HG03378 (cell line): ENCODE results near the gene IGFBP7.

Experiments used
- ATAC-seq: cut with Tn5 transposase; IDR thresholded peaks from one replicate; pipeline ENCODE4 v1.9.1; 2021; ENCODE audit warnings: mild to moderate bottlenecking, moderate library complexity; ENCODE audit not compliant: unreplicated experiment

Gene IGFBP7

GRCh38 chr4:57109847-57110639 is at the start of gene IGFBP7:
Gene IGFBP7 (minus strand): TSS chr4:57110385. CDS start chr4:57110351, 34 bp downstream.
- ATAC-seq: peak; percentile 17

- no peak for ATAC-seq
These were observed 49.7 kb upstream of the IGFBP7 start for GRCh38 chr4:57159866-57160265.

- no peak for ATAC-seq
These were observed 48.6 kb upstream of the IGFBP7 start for GRCh38 chr4:57158762-57159161.

- ATAC-seq: no peak
These were observed 48.0 kb upstream of the IGFBP7 start for GRCh38 chr4:57158221-57158620.

GRCh38 chr4:57157596-57158137 is 47.5 kb upstream of the IGFBP7 start:
- ATAC-seq: no peak

GRCh38 chr4:57156242-57156990 is 46.2 kb upstream of the IGFBP7 start:
- ATAC-seq: no peak

GRCh38 chr4:57154926-57155325 is 44.7 kb upstream of the IGFBP7 start:
- no peak for ATAC-seq

- ATAC-seq: no peak
These were observed 44.0 kb upstream of the IGFBP7 start for GRCh38 chr4:57154191-57154590.

GRCh38 chr4:57153207-57153606 is 43.0 kb upstream of the IGFBP7 start:
- no peak for ATAC-seq

GRCh38 chr4:57151481-57151880 is 41.3 kb upstream of the IGFBP7 start:
- no peak for ATAC-seq

- ATAC-seq: no peak
These were observed 39.6 kb upstream of the IGFBP7 start for GRCh38 chr4:57149833-57150232.

GRCh38 chr4:57148831-57149505 is 38.8 kb upstream of the IGFBP7 start:
- ATAC-seq: no peak

- no peak for ATAC-seq
These were observed 38.0 kb upstream of the IGFBP7 start for GRCh38 chr4:57148177-57148576.

- ATAC-seq: no peak
These were observed 37.3 kb upstream of the IGFBP7 start for GRCh38 chr4:57147335-57148060.

- no peak for ATAC-seq
These were observed 36.3 kb upstream of the IGFBP7 start for GRCh38 chr4:57146444-57146843.

GRCh38 chr4:57144466-57144865 is 34.3 kb upstream of the IGFBP7 start:
- no peak for ATAC-seq

- no peak for ATAC-seq
These were observed 29.6 kb upstream of the IGFBP7 start for GRCh38 chr4:57139783-57140182.

GRCh38 chr4:57137261-57137660 is 27.1 kb upstream of the IGFBP7 start:
- ATAC-seq: no peak

- ATAC-seq: no peak
These were observed 26.1 kb upstream of the IGFBP7 start for GRCh38 chr4:57136281-57136680.

GRCh38 chr4:57132743-57133137 is 22.6 kb upstream of the IGFBP7 start:
- no peak for ATAC-seq
